Stimulated activated effector memory CD8-positive, alpha-beta T cell treated with anti-CD3 and anti-CD28 coated beads, Interleukin-12 subunit alpha, Interleukin-12 subunit beta, amount 100 ng/mL, for 72 hours (primary cell): Measurements from ENCODE around the gene ITPKB.

ENCODE experiments used
- ATAC-seq: fragments of 150-1000 bp; cut with Tn5 transposase; 2 replicates; pipeline ENCODE4 v1.10.0; 2021
- DNase-seq, 2 donors: peaks; one replicate each; pipeline ENCODE4 v3.0.0; 2021 to 2022; ENCODE audit warnings: low spot score in 2 of 2
- H3K27ac Mint-ChIP-seq: one replicate; pipeline ENCODE4 v1.8.0; 2022; ENCODE audit warnings: mild to moderate bottlenecking, mixed read lengths
- H3K36me3 Mint-ChIP-seq: one replicate; pipeline ENCODE4 v1.8.0; 2022; ENCODE audit warnings: mild to moderate bottlenecking, mixed read lengths
- H3K4me1 Mint-ChIP-seq: one replicate; pipeline ENCODE4 v1.8.0; 2022; ENCODE audit warnings: mixed read lengths
- H3K4me3 Mint-ChIP-seq: one replicate; pipeline ENCODE4 v1.8.0; 2022; ENCODE audit warnings: mild to moderate bottlenecking, mixed read lengths
- H3K9me3 Mint-ChIP-seq: one replicate; pipeline ENCODE4 v1.8.0; 2022; ENCODE audit warnings: mixed read lengths

Gene ITPKB

DNA sequence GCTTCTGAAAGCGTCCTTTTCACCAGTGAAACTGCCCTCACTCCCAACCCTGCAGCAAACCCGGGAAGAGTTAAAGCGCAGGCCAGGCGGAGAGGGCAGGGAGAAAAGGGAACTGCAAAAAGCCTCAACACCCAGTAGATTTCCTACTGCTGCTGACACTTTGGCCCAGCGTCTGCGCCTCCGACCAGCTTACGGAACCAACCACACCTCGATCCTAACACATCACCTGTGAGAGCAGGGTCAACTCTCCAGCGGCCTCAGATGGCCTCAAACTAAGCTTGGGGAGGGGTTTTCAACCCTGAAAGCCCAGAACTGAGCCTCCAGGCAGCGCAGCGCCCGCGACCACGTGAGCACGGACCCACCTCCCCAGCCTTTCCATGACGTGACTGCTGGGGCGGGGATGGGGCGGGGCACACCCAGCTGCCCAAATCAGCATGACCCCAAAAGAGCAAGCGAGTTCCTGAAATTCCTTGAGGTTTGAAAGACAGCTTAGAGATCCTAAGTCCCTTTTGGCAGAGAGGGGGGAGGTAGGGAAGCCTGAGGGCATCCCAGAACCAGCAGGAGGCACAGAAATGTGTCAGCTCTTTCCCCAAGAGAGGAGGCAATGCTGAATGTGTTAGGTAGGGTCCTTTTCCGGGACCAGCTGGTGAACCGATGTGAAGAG, 59.1 kb downstream of the ITPKB start:
- Mint-ChIP-seq H3K4me3 (peak overlapping the region; percentile 64), H3K27ac (peak overlapping the region; percentile 97), H3K36me3 (peaks cover 40% of the 10 kb centered on the region), H3K9me3 (no peaks in the 10 kb centered on the region), H3K4me1 (peaks cover 98% of the 10 kb centered on the region)
- ATAC-seq, result peak; percentile 54
- DNase-seq, result peak; percentile 54 to 80

DNA sequence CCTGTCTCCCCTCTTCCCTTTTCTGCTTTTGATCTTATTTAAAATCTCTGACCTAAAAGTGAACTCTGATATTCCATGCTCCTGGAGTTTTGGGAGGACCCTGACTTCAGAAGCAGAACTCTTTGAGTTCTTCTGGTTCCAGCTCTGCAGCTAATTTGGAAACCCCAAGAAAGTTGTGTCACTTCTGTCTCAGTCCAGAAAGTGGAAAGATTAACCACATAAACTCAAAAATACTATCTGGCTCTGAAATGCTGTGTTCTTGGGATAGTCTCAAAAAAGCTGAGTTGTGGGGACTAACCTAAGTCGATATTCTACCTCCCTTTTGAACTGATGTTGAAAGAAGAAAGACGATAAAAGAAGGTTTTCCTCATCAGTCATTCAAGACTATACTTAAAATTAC, 59.8 kb downstream of the ITPKB start:
- peak overlapping the region; percentile 97 for H3K27ac Mint-ChIP-seq
- H3K4me3 Mint-ChIP-seq, result peak overlapping the region; percentile 64
- peaks cover 44% of the 10 kb centered on the region for H3K36me3 Mint-ChIP-seq
- ATAC-seq (no peak), DNase-seq (no peak)
- peaks cover 98% of the 10 kb centered on the region for H3K4me1 Mint-ChIP-seq
- H3K9me3 Mint-ChIP-seq, result no peaks in the 10 kb centered on the region

DNA sequence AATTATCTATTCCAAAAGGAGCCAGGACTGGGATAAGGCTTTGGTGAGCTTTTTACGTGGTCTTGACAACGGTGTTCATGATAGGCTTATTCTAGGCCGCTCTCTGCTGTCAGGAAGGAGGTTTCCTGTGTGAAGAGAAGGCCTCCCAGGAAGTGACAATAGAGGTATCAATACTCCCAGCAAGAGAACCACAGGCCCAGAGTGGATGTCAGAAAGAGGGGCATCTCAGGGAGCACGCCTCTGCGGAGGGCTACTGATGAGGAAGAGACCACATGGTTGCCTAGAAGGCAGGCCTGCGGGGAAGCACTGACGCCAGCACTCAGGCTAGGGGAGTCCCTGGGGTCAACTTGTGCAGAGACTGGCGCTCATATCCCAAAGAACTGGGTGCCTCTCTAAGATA, 60.4 kb downstream of the ITPKB start:
- peak; percentile 27 for ATAC-seq
- Mint-ChIP-seq H3K36me3 (peaks cover 39% of the 10 kb centered on the region), H3K4me1 (peaks cover 97% of the 10 kb centered on the region), H3K27ac (peak overlapping the region; percentile 97), H3K9me3 (no peaks in the 10 kb centered on the region), H3K4me3 (peak overlapping the region; percentile 64)
- DNase-seq, result no peak

DNA sequence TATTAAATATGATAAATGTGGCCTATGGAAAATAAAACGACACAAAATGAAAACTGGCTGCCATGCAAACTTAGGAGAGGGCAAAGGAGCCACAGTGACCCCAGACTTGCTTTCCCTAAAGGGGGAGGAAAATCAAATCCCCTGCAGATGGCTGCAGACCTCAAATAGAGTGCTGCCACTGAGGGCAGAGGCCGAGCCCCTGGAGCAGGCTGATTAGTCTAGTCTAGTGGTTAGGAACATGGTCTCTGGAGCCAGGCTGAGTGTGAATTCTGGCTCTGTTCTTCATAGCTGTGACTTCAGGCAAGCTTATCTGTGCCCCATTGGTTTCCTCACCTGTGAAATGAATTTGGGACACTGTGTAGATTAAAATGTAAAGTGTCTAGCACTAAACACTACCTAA, 60.8 kb downstream of the ITPKB start:
- Mint-ChIP-seq H3K4me3 (peak overlapping the region; percentile 64), H3K36me3 (peaks cover 38% of the 10 kb centered on the region), H3K27ac (peak overlapping the region; percentile 97), H3K9me3 (no peaks in the 10 kb centered on the region), H3K4me1 (peaks cover 96% of the 10 kb centered on the region)
- DNase-seq (no peak), ATAC-seq (no peak)

DNA sequence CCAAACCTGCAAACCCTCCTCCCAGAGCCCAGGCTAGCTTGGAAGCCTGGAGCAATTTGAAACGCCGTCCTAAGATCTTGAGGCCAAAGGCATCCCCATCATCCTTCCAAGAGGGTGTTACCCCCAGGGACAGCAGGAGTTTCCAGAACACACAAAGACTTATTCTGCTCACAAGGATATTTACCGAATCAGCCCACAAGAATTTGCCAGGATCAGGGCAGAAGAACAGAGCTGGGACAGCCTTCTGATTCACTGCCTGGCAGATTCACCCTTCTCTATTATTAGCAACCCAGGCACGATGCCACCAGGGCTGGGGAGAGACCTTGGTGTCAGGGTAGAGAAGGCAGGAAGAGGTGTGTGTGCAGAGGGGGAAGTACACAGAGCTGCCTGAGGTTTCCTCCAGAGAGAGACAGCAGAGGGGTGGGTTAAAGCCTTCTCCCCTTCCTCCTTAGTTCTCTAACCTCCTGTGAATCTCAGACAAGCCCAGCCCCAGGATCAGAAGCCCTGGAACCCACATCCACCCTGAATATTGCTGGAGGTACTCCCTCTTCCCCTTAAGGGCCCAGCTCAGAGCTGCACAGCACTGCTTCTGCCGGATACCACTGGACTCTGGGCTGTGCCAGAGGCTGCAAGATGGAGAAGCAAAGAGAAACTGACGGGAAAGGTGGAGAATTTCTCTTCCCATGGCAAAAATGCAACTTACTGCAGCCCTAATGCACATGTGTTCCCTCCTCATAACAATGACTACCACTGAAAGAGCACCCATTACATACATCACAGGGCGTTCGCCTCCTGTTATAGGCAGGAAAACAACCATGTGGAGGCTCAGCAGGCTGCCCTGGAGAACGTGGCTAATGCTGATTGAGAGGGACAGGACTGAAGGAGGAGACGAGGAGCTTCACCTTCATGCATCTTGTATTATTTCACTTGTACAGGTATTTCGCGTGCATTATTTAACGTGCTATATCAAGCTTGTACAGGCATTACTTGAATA, 61.8 kb downstream of the ITPKB start:
- Mint-ChIP-seq H3K36me3 (peaks cover 46% of the 10 kb centered on the region), H3K4me3 (peak overlapping the region; percentile 64), H3K4me1 (peaks cover 96% of the 10 kb centered on the region), H3K9me3 (no peaks in the 10 kb centered on the region), H3K27ac (peak overlapping the region; percentile 94)
- DNase-seq (peak; percentile 43 to 75), ATAC-seq (peak; percentile 86)

DNA sequence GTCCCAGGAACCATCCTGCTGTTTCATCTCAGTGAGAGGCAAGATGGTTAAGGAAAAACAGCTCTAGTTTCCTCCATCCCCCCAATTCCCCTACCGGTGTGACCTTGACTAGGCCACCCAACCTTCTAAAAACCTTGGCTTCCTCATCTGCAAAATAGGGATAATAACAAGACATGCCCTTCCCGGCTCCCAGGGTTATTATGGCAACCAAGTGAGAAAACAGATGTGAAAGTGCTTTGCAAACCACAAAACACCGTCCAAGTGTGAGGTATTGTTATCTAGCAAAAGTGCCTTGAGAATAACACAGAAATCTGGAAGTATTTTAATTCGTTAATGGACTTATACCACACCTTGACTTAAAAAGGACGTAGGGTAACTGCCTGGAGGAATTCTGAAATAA, 62.7 kb downstream of the ITPKB start:
- H3K27ac Mint-ChIP-seq, result peak overlapping the region; percentile 92
- H3K4me3 Mint-ChIP-seq, result peak overlapping the region; percentile 64
- H3K9me3 Mint-ChIP-seq, result no peaks in the 10 kb centered on the region
- ATAC-seq (no peak), DNase-seq (no peak)
- peaks cover 49% of the 10 kb centered on the region for H3K36me3 Mint-ChIP-seq
- H3K4me1 Mint-ChIP-seq, result peaks cover 98% of the 10 kb centered on the region

GRCh38 chr1:226675715-226676357, 63.2 kb downstream of the ITPKB start:
- no peak for ATAC-seq
- Mint-ChIP-seq H3K27ac (peak overlapping the region; percentile 92), H3K9me3 (no peaks in the 10 kb centered on the region), H3K4me3 (peak overlapping the region; percentile 64), H3K4me1 (peaks cover 98% of the 10 kb centered on the region), H3K36me3 (peaks cover 53% of the 10 kb centered on the region)
- no peak for DNase-seq

GRCh38 chr1:226674892-226675714, 64.0 kb downstream of the ITPKB start:
- Mint-ChIP-seq H3K4me1 (peaks cover 98% of the 10 kb centered on the region), H3K9me3 (no peaks in the 10 kb centered on the region), H3K27ac (peak overlapping the region; percentile 92), H3K36me3 (peaks cover 53% of the 10 kb centered on the region), H3K4me3 (peak overlapping the region; percentile 64)
- ATAC-seq (peak; percentile 77), DNase-seq (peak in 1 of 2 donors; percentile 83)

DNA sequence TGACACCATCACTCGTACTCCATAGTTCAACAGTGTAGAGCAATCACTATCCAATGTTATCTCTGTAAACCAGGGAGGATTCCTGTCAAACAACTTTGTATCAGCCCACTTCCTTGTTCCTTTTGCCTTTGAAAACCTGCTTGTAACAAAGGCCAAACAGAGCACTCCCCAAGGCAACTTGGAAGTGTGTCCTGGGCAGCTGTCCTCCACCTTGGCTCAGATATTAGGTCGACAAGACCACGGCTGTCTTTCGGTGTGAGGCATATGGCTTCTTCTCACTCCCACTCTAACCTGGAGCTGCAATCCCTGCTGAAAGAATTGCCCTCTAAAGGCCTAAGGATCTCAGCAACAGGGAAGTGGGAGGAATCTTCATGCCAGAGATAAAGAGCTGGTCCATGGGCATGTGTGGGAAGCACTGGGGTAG, 66.7 kb downstream of the ITPKB start:
- no peak for ATAC-seq
- H3K36me3 Mint-ChIP-seq, result peaks cover 43% of the 10 kb centered on the region
- H3K4me3 Mint-ChIP-seq, result no peak overlapping the region
- peak overlapping the region; percentile 92 for H3K27ac Mint-ChIP-seq
- no peaks in the 10 kb centered on the region for H3K9me3 Mint-ChIP-seq
- no peak for DNase-seq
- peaks cover 75% of the 10 kb centered on the region for H3K4me1 Mint-ChIP-seq

DNA sequence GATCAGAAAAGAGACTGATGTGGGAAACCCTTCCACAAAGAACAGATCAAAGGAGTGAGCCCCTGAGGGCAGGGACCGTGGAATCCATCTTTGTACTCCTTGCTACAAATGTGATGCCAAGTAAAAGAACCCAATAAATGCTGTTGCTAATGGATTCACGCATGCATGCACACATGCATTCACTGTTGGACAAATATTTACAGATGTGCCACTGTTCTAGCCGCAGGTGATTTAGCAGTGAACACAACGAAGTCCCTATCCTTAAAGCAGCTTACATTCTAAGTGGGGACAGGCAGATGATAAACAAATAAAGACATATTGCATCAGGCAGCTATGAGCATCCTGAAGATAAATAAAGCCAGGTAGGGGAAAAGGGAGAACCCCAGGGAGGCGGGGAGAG, 67.8 kb downstream of the ITPKB start:
- Mint-ChIP-seq H3K4me1 (peaks cover 75% of the 10 kb centered on the region), H3K36me3 (peaks cover 37% of the 10 kb centered on the region), H3K27ac (peak overlapping the region; percentile 92), H3K4me3 (no peak overlapping the region), H3K9me3 (no peaks in the 10 kb centered on the region)
- ATAC-seq (no peak), DNase-seq (no peak)

DNA sequence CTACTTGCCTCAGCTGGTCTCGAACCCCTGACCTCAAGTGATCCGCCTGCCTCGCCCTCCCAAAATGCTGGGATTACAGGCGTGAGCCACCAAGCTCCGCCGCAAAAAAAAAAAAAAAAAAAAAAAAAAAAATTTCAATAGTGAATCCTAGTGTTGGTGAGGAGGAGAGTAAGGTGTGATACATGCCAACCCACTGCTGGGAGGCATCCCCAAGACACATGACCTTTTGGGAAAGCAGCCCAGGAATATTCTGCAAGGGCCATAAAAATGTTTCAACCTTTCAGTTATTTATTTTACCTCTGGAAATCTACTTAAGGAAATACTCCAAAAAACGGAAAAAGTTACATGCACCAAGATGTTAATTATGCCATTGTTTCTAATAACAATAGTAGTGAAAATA, 69.0 kb downstream of the ITPKB start:
- no peak for ATAC-seq
- Mint-ChIP-seq H3K27ac (no peak overlapping the region), H3K4me3 (no peak overlapping the region), H3K4me1 (peaks cover 75% of the 10 kb centered on the region), H3K9me3 (no peaks in the 10 kb centered on the region), H3K36me3 (peaks cover 26% of the 10 kb centered on the region)
- DNase-seq, result no peak

- no peak overlapping the region for H3K4me3 Mint-ChIP-seq
- H3K4me1 Mint-ChIP-seq, result peaks cover 77% of the 10 kb centered on the region
- ATAC-seq (no peak), DNase-seq (no peak)
- peaks cover 24% of the 10 kb centered on the region for H3K36me3 Mint-ChIP-seq
- no peaks in the 10 kb centered on the region for H3K9me3 Mint-ChIP-seq
- H3K27ac Mint-ChIP-seq, result peak overlapping the region; percentile 48
These were observed 70.9 kb downstream of the ITPKB start for GRCh38 chr1:226668173-226668560.

DNA sequence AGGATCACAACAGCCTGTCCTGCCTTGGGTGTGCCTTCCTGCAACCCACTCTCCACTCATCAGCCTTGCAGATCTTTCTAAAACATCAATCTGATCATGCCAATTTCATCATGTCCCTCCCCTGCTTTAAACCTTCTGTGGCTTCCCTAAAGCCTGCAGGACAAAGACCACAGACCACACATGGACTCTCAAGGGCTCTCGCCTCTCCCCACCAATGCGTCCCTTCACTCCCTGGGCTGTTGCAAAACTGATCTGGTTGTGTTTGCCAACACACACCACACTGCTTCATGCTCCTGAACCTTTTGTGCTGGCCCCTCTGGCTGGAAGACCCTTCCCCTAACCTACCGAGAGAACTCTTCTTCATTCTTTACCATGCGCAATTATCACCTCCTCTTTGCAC, 72.4 kb downstream of the ITPKB start:
- Mint-ChIP-seq H3K36me3 (peaks cover 19% of the 10 kb centered on the region), H3K4me1 (peaks cover 77% of the 10 kb centered on the region), H3K27ac (peak overlapping the region; percentile 68), H3K4me3 (no peak overlapping the region), H3K9me3 (no peaks in the 10 kb centered on the region)
- DNase-seq (no peak), ATAC-seq (no peak)

DNA sequence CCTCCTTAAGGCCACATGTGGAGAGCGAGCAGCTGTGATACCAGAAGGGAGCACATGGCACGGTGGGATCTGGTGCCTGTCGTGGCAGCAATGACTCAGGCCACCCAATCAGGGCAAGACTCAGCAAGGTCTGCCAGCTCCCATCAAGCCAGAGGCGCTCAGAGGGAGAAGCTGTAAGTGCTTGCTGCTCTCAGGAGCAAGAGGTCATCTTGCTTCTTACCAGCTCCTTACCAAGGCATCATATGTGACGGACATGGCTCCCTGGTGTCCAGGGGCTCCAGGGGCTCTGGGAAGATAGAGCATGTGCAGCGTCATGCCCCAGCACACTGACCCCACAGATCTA, 72.9 kb downstream of the ITPKB start:
- Mint-ChIP-seq H3K4me1 (peaks cover 77% of the 10 kb centered on the region), H3K4me3 (no peak overlapping the region), H3K9me3 (no peaks in the 10 kb centered on the region), H3K27ac (peak overlapping the region; percentile 68), H3K36me3 (peaks cover 20% of the 10 kb centered on the region)
- DNase-seq (no peak), ATAC-seq (no peak)
